A549 (cell line): ENCODE data around the gene TAF10. TPM values are rescaled to one million over a fixed set of nuclear protein-coding genes. Genes with fewer than 3 reads are reported as not detected.

Source experiments
- ATAC-seq, 2 experiments: fragments of 200-7000 bp in 1 of 2; fragments of >200 bp in 1 of 2; cut with Nextera tagmentation in 1 of 2; cut with Tn5 transposase in 1 of 2; 3 replicates each; pipeline versions ENCODE4 v1.8.0 to v1.9.1; 2018 to 2020; ENCODE audit warnings: mild to moderate bottlenecking in 1 of 2, moderate library complexity in 1 of 2
- CTCF ChIA-PET: fragments of 300-600 bp; sonication (Branson Sonifier 250); formaldehyde crosslinking; extraction: SDS; loops from one replicate; lab custom pipeline; 2021; ENCODE audit warnings: antibody characterized with exemption, inconsistent platforms; lab: Yijun Ruan, JAX
- POLR2A ChIA-PET: fragments of 350-600 bp; formaldehyde crosslinking; extraction: SDS; loops from one replicate; lab custom pipeline; 2021; ENCODE audit warnings: antibody characterized with exemption, inconsistent platforms; lab: Yijun Ruan, JAX
- DNase-seq, 2 experiments: peaks; one replicate each; pipeline versions ENCODE4 v3.0.0 to v3.0.0-alpha.2; 2011 to 2016; ENCODE audit warnings: low read depth in 1 of 2, low spot score in 1 of 2
- FAIRE-seq: peaks from 2 replicates; lab custom pipeline; 2011; peaks lifted over from hg19 to GRCh38; lab: Jason Lieb, UNC
- H3K27ac ChIP-seq, 2 experiments: fragments of >200 bp; sonication (Bioruptor Twin); formaldehyde crosslinking; 3 replicates each; pipeline ENCODE4 v1.5.1; 2016 to 2017
- H3K4me1 ChIP-seq: fragments of >200 bp; sonication (Bioruptor Twin); formaldehyde crosslinking; 3 replicates; pipeline ENCODE4 v1.6.1; 2016
- H3K4me2 ChIP-seq: fragments of >200 bp; sonication (Bioruptor Twin); formaldehyde crosslinking; 3 replicates; pipeline ENCODE4 v1.6.1; 2016
- H3K4me3 ChIP-seq: fragments of >200 bp; sonication (Bioruptor Twin); formaldehyde crosslinking; 3 replicates; pipeline ENCODE4 v1.5.1; 2016
- H3K9me3 ChIP-seq: fragments of >200 bp; sonication (Bioruptor Twin); formaldehyde crosslinking; 3 replicates; pipeline ENCODE4 v1.6.1; 2016
- ATOH8 ChIP-seq: fragments of 250-450 bp; sonication (Bioruptor Pico); IDR thresholded peaks from 2 replicates; pipeline ENCODE4 v1.5.0; 2020; ENCODE audit warnings: low read depth, mild to moderate bottlenecking, moderate library complexity
- CEBPB ChIP-seq, 2 experiments: fragments of >200 bp in 1 of 2; sonication (Bioruptor Twin) in 1 of 2; formaldehyde crosslinking in 1 of 2; IDR thresholded peaks; 2 replicates each; pipeline ENCODE4 v1.6.1; 2012 to 2016
- CHD4 ChIP-seq: fragments of 200-600 bp; sonication (generic); IDR thresholded peaks from 2 replicates; pipeline ENCODE4 v1.6.1; 2016; ENCODE audit warnings: antibody characterized with exemption, mild to moderate bottlenecking, borderline replicate concordance
- FOSL2 ChIP-seq, 2 experiments: fragments of 450-650 bp in 1 of 2; fragments of >200 bp in 1 of 2; sonication (Bioruptor Twin) in 1 of 2; formaldehyde crosslinking; IDR thresholded peaks; 2 replicates each; pipeline versions ENCODE4 v1.5.0 to v1.6.1; 2016 to 2020; ENCODE audit warnings: mild to moderate bottlenecking in 1 of 2, moderate library complexity in 1 of 2
- GATA3 ChIP-seq: IDR thresholded peaks from 2 replicates; pipeline ENCODE4 v1.6.1; 2012; ENCODE audit warnings: borderline replicate concordance
- HOXB5 ChIP-seq: fragments of 250-450 bp; sonication (Bioruptor Pico); IDR thresholded peaks from 2 replicates; pipeline ENCODE4 v1.5.0; 2020; ENCODE audit warnings: mild to moderate bottlenecking, moderate library complexity
- MYC ChIP-seq: IDR thresholded peaks from 2 replicates; pipeline ENCODE4 v1.6.1; 2012; ENCODE audit warnings: mild to moderate bottlenecking, inconsistent platforms, low read length, improper control_type of control experiment, borderline replicate concordance
- NFE2L2 ChIP-seq: fragments of 150-350 bp; conservative IDR thresholded peaks from 2 replicates; pipeline ENCODE4 v1.6.1; 2014; ENCODE audit warnings: low read length
- RFX5 ChIP-seq: fragments of 450-650 bp; IDR thresholded peaks from 2 replicates; pipeline ENCODE4 v1.7.1; 2014; ENCODE audit warnings: antibody characterized with exemption, mild to moderate bottlenecking, moderate library complexity
- SREBF2 ChIP-seq: fragments of 450-650 bp; IDR thresholded peaks from 2 replicates; pipeline ENCODE4 v1.6.1; 2014; ENCODE audit warnings: mild to moderate bottlenecking, moderate library complexity
- TP53 ChIP-seq: fragments of 250-450 bp; sonication (Bioruptor Pico); IDR thresholded peaks from 2 replicates; pipeline ENCODE4 v1.5.0; 2021; ENCODE audit warnings: mild to moderate bottlenecking, moderate library complexity
- WGBS: methylation state at CpG from one replicate; pipeline ENCODE4 v1.1.6; 2017; ENCODE audit errors: missing lambda C conversion rate; 5-methylcytosine and 5-hydroxymethylcytosine counted together
- polyA plus RNA-seq, 4 experiments: library from polyadenylated mRNA; depleted of rRNA in 3 of 4; stranded (reverse); fragments of >200 nt; fragmentation: RNase III in 1 of 4; extraction: RNeasy Plus Mini Kit Qiagen cat#74134 plus additional on column Dnase treatment in 1 of 4; gene quantifications; 2 replicates in 3 of 4; 3 replicates in 1 of 4; pipeline ENCODE4 v1.2.3, GENCODE V29; 2011 to 2017
- TF ChIP-seq, protein P1 (sequence below): fragments of >200 bp; sonication (Bioruptor Twin); formaldehyde crosslinking; IDR thresholded peaks from 3 replicates; pipeline ENCODE4 v1.5.1; 2016
- TF ChIP-seq, protein P2 (sequence below): fragments of >200 bp; sonication (Bioruptor Twin); formaldehyde crosslinking; IDR thresholded peaks from 3 replicates; pipeline ENCODE4 v1.6.1; 2016

Gene TAF10
- polyA plus RNA-seq, 2 of the 4 experiments (the other 2 are of a cell fraction): 135 to 174 TPM

- DNase-seq: no peak
- no peak for ATAC-seq
- ChIA-PET CTCF (interaction anchor here (1.4 to 2.3 kb wide), 2 partner anchors 9 to 43 kb away, joined by 3 to 10 read pairs; partner anchors contain the start of gene MRPL17), POLR2A (no interaction called here)
- no peak overlapping the region for H3K27ac ChIP-seq
- peaks cover 4% of the 10 kb centered on the region; the same call in 1 of the 3 replicates for H3K4me1 ChIP-seq
- no peaks in the 10 kb centered on the region for H3K9me3 ChIP-seq
- TF ChIP-seq MYC (no peak), TP53 (CRISPR knock-in tag) (no peak), GATA3 (no peak), CHD4 (no peak), NFE2L2 (no peak)
- no peak overlapping the region for H3K4me3 ChIP-seq
- no peak for FAIRE-seq
- whole genome bisulfite sequencing: 74% methylated on average over 21 of the region's 36 CpGs
- H3K4me2 ChIP-seq: no peak overlapping the region
Observed at GRCh38 chr11:6640036-6640984, 28.3 kb upstream of the TAF10 start.

- ChIA-PET POLR2A (no interaction called here), CTCF (interaction anchor here (0.5 to 2.3 kb wide), 4 partner anchors 10 to 45 kb away, joined by 3 to 10 read pairs (median 4); partner anchors contain the start of gene MRPL17)
- DNase-seq: no peak
- Histone ChIP-seq H3K4me1 (peaks cover 5% of the 10 kb centered on the region; the same call in 1 of the 3 replicates), H3K27ac (no peak overlapping the region), H3K4me3 (no peak overlapping the region), H3K4me2 (no peak overlapping the region), H3K9me3 (no peaks in the 10 kb centered on the region)
- WGBS: 41% methylated on average over 4 of the region's 4 CpGs
- no peak for FAIRE-seq
- TF ChIP-seq RFX5: no peak
- TF ChIP-seq ATOH8 (CRISPR knock-in tag): no peak
- no peak for TF ChIP-seq FOSL2 (IDR thresholded peaks at IDR 0.05)
- no peak for TF ChIP-seq FOSL2 (CRISPR knock-in tag; IDR thresholded peaks at IDR 0.05)
- no peak for TF ChIP-seq TP53 (CRISPR knock-in tag)
- TF ChIP-seq CEBPB (IDR thresholded peaks at IDR 0.05): no peak
- no peak for TF ChIP-seq SREBF2
- TF ChIP-seq, protein P1, sequence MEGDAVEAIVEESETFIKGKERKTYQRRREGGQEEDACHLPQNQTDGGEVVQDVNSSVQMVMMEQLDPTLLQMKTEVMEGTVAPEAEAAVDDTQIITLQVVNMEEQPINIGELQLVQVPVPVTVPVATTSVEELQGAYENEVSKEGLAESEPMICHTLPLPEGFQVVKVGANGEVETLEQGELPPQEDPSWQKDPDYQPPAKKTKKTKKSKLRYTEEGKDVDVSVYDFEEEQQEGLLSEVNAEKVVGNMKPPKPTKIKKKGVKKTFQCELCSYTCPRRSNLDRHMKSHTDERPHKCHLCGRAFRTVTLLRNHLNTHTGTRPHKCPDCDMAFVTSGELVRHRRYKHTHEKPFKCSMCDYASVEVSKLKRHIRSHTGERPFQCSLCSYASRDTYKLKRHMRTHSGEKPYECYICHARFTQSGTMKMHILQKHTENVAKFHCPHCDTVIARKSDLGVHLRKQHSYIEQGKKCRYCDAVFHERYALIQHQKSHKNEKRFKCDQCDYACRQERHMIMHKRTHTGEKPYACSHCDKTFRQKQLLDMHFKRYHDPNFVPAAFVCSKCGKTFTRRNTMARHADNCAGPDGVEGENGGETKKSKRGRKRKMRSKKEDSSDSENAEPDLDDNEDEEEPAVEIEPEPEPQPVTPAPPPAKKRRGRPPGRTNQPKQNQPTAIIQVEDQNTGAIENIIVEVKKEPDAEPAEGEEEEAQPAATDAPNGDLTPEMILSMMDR: no peak
- TF ChIP-seq, all 56 proteins: peak for 0
- ATAC-seq: no peak
Observed at GRCh38 chr11:6638429-6638828, 26.4 kb upstream of the TAF10 start.

- TF ChIP-seq, protein P2, sequence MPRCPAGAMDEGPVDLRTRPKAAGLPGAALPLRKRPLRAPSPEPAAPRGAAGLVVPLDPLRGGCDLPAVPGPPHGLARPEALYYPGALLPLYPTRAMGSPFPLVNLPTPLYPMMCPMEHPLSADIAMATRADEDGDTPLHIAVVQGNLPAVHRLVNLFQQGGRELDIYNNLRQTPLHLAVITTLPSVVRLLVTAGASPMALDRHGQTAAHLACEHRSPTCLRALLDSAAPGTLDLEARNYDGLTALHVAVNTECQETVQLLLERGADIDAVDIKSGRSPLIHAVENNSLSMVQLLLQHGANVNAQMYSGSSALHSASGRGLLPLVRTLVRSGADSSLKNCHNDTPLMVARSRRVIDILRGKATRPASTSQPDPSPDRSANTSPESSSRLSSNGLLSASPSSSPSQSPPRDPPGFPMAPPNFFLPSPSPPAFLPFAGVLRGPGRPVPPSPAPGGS: no peak
- no peak for TF ChIP-seq HOXB5 (CRISPR knock-in tag)
- FAIRE-seq (no peak), DNase-seq (no peak), ATAC-seq (peak in 1 of 2 experiments; percentile 17; a peak in 2 of 6 replicates)
- H3K4me2 ChIP-seq: no peak overlapping the region
- WGBS: 12% methylated on average over 3 of the region's 3 CpGs
- no peak overlapping the region for H3K4me3 ChIP-seq
- peaks cover 5% of the 10 kb centered on the region; the same call in 1 of the 3 replicates for H3K4me1 ChIP-seq
- ChIA-PET CTCF (interaction anchor here (0.5 to 0.9 kb wide), 2 partner anchors 11 to 17 kb away, joined by 3 to 4 read pairs; no protein-coding TSS in a partner anchor), POLR2A (no interaction called here)
- no peaks in the 10 kb centered on the region for H3K9me3 ChIP-seq
- no peak overlapping the region for H3K27ac ChIP-seq
Observed at GRCh38 chr11:6637871-6638270, 25.9 kb upstream of the TAF10 start.
